Middle frontal gyrus (tissue), 1 donor: ENCODE results near the gene ABAT.
A peak's percentile ranks its signal among the peaks of the same experiment; 100 is the strongest.
"Not testable (repeated sequence)": the region's sequence is repeated elsewhere in the genome, so short reads cannot be mapped to it uniquely, and the experiment has no call there.

Source experiments
- DNase-seq: peaks from one replicate; pipeline ENCODE4 v3.0.0-alpha.2; 2015; ENCODE audit warnings: low spot score; ENCODE audit errors: extremely low spot score

The ABAT gene

DNA sequence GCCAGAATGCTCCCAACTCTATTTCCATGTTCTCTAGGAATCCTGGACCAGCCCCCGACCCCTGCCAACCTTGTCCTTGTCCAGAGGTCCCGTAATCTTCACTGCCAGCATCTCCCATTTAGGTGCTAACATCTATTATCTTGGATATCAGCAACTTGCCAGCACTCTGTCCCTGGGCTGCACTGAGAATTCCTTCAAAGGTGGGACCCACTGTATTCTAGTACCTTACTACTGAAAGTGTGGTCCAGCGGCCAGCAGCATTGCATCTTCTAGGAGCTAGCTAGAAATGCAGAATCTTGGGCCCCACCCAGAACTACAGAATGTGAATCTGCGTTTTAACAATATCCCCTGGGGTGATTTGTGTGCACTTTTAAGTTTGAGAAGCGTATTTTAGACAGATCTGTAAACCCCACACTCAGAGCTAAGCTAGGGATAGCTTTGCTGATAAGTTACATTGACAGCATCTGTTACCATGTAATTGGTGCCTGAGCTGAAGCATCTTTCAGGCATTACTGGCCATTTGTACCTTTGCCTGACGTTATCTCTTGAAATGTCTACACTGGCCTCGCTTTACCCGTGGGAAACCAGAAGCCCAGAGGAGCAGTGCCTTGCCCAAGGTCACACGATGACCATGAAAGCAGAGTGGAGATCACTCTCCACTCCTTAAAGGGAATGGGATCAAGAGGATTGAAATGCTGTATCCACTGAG is 8.3 kb downstream of the ABAT start:
- no peak for DNase-seq

DNA sequence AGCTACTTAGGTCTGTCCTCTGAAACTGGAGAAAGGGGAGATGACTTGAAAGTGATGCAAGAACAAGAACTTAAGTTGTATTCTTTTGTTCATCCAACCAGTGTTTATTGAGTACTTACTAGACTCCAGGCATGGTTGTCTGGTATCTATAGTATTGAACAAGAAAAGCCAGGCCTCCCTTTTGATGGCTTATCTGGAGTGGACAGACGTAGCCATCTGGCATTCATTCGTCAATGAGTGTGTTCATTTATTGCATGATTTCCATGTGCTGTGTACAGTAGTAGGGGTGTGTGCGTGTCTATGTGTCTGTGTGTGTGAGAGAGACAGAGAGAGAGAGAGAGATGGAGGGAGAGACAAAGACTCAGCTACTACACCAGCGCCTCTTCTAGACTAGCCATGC is 9.2 kb downstream of the ABAT start:
- DNase-seq: no peak

DNA sequence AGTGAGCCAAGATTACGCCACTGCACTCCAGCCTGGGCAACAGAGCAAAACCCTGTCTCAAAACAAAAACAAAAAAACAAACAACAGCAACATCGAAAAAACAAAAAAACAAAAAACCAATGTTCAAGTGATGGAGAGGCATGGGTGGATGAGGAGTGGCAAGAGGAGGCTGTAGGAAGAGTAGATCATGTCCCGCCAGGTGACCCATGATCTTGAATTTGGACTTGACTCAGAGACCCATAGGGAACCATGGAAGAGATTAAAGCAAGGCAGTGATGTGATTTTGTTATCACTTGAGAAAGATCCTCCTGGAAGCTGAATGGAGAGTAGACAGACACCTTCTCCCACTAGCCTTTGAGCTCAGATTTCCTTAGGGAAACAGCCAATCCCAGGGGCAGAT is 11.2 kb downstream of the ABAT start:
- DNase-seq: no peak

DNA sequence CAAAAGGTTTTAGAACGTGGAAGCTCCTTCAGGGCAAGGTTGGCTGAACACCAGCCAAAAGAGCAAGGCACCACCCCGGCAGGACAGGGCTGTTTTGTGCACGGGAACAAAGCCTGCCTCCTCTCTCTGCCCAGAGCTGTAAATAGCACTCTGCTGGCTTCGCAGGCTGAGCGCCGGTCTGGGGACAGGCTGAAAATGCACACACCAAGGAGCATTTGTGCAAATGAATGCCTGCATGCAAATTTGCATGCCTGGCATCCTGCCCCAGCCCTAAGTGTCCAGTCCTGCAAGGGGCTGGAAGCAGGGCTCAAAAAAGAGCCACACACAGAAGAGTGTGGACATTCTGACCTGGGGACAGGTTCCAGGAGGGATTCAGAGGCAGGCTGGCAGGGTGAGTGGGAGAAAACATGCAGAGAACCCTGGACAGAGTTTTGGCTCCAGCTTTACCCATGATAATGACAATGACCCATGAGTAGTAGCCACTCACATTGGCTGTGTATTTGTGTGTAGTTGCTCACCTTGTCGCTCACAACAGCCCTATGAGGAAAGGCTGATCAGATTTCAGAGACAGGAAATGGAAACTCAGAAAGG is 11.7 kb downstream of the ABAT start:
- peak; percentile 8 for DNase-seq

DNA sequence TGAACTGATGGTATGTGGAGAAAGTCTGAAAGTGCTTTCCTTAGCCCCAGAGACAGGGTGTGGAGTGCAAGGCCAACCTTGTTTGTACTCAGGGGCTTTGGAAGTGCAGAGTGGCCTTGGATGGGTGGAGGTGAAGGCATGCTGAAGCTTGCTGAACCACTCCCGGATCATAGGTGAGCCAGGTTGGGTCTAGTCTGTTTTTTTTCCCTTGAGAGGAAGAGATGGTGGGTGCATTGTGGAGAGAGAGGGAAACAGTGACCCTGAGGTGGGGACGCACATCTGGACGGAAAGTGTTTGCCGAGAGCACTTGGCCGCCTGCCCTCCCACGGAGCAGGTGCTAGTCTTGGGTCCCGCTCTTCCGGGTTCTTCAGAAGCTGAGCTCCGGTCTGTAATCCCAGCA is 12.5 kb downstream of the ABAT start:
- DNase-seq: no peak

DNA sequence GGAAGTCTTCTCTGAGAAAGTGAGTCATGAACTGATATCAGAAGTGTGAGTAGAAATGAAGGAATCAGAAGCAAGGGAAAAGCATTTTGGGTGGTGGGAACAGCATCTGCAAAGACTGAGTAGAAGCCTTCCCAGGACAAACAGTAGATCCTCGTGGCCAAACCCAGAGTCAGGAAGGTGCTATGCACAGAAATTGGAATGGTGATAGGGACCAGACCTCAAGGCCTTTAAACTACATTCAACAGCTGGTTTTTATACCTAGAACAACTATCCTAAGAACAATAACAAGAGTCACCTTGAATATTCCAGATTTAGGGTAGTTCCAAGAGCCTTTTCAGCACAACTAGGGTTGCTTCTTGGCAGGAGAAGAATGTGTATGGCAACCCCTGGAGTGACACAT is 15.3 kb downstream of the ABAT start:
- no peak for DNase-seq

DNA sequence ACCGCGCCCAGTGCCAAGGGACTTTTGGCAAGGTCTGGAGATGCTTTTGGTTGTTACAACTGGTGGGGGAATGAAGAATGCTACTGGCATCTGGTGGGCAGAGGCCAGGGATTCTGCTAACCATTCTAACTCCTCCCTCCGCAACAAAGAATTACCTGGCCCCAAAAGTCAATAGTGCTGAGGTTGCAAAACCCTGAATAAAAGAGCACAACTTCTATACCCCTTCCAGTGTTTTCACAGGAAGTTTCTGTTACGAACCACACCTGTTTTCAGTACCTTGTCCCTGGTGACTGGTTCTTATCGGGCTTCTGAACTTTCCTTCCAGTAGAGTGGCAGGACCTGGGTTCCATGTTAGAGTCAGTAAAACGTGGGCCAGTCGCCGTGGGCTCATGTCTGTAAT is 17.3 kb downstream of the ABAT start:
- no peak for DNase-seq

DNA sequence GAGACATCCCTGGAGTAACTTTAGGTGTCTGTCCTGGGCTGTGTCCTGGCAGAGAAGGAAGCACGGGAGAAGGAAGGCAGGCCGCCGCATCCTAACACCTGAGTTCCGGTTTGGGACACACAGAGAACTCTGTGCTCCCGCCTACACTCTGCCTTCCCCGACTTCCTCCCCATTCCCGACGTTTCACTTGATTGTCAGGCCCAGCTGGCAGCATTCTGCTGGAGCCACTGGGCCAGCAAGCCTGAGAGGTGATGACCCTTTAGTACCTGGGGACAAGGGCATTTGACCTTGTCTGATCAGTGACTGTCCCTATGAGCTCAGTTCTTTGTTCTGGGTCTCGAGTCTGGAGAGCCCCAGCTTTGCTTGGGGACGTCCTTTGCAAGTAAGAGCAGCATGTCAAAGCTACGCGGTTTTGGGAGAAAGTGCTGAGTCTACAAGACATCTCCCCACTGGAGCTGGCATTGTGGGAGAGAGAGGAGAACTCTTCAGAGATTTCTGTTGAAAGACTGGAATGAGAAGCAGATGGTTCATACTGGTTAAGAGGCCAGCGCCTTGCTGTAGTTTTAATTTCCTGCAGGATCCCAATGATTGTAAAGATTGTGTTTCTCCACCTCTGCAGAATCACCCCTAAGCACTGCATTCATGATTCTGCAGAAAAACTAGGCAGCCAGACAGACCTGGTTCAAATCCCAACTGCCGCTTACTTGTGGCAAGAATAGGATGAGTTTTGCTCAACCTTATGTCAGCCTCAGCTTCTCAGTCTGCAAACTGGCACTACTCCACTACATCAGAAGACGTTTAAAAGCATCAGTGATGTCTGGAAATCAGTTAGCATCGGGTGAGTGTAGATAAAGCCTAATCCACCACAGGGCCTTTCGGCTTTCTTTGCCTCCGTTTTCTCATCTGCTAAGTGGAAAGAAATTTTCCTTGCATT is 20.6 kb downstream of the ABAT start:
- DNase-seq: no peak

DNA sequence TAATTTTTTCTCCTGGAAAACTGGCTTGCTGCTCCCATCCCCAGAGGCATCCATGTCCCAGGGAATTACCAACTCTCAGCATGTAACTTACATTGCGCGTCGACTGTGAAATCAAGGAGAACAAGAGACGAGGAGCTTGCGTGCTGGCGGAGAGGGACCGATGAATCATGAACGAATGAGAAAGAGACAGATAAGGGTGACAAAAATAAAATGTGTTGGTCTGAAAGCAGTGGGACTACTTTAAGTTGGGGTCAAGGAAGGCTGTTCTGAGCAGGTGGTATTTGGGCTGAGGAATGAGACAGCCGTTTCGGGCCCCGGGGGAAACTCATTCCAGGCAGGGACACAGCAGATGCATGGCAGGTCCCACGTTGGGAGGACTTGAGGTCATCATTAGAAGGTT is 22.5 kb downstream of the ABAT start:
- no peak for DNase-seq

DNA sequence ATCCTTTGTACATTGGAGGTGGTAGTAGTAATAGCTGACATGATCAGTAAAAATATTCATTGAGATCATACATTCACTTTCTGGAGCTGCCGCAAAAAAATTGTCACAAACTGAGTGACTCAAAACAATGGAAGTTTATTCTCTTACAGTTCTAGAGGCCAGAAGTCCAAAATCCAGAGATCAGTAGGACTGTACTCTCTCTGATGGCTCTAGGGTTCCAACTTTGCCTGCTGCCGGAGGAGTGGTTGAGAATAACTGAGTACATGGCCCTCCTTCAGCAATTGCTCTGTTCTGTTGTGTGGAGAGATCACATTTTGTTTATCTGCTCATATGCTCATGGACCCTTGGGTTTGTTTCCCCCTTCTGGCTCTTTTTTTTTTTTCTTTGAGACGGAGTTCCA is 23.5 kb downstream of the ABAT start:
- DNase-seq: no peak

DNA sequence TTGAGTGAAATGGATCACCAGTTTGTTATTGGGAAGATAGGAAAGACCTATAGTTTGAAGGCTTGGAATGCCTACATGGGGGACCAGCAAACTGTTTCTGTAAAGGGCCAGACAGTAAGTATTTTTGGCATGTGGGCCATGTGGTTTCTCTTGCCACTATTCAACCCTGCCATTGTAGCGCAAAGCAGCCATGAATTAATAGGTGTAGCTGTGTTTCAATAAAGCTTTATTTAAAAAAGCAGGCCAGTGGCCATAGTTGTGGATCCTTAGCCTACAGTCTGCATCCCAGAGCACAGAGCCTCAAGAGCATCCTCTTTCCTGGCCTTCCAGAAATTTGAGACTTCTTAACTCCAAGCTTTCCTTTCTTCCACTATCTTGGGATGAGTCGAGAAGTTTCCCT is 29.3 kb downstream of the ABAT start:
- DNase-seq: no peak

DNA sequence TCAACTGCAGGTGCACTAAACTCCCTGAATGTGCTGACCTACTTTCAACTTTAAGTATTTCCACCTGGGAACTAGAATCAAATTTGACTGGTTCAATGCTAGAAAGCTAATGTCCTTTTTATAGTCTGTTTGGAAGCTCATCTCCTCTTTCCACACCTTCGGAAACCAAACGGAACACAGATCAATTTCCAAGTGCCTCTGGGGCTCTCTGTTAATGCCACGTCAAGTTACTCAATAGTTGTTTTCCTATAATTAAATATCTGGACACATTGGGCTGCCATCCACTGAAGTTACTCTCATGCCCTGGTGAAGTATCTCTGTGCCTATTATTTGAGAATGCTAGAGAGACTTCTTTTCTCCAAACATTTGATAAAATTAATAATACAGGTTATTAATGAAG is 29.7 kb downstream of the ABAT start:
- no peak for DNase-seq

DNA sequence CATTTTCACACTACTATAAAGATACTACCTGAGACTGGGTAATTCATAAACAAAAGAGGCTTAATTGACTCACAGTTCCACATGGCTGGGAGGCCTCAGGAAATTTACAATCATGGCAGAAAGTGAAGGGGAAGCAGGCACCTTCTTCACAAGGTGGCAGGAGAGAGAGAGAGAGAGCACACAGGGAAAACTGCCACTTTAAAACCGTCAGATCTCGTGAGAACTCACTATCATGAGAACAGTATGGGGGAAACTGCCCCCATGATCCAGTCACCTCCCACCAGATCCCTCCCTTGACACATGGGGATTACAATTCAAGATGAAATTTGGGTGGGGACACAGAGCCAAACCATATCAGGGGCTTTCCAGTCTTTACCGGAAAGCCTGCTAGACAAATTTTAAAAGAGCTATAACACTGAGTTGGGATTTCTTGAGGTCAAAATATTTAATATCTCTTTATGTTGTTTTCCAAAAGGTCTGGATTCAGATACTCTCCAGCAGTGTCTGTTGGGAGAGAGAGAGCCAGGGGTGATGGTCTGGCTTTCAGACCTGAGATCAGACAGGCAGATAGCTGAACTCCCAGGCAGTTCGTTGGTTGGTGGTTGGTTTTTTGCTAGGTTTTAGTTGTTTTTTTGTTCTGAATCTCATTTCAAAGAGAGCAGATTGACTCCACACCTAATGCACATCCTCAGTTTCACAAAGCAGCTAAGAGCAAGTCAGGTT is 30.8 kb downstream of the ABAT start:
- DNase-seq: not testable (repeated sequence)

DNA sequence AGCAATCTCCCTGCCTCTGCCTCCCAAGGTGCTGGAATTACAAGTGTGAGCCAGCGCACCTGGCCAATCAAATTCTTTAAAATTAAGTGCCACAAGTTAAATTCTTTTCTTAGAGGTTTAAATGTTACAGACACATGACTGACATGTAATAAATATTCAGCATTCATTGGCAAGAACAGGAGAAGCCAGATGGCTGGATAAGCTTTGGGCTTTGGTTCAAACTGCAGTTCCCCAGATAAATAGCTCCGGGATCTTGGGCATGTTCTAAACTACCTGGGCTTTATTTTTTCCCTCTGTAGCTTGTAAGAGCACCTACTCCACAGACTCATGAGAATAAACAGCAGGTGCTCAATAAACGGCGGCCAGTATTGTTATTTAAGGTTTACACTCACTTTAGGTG is 34.1 kb downstream of the ABAT start:
- DNase-seq: no peak

DNA sequence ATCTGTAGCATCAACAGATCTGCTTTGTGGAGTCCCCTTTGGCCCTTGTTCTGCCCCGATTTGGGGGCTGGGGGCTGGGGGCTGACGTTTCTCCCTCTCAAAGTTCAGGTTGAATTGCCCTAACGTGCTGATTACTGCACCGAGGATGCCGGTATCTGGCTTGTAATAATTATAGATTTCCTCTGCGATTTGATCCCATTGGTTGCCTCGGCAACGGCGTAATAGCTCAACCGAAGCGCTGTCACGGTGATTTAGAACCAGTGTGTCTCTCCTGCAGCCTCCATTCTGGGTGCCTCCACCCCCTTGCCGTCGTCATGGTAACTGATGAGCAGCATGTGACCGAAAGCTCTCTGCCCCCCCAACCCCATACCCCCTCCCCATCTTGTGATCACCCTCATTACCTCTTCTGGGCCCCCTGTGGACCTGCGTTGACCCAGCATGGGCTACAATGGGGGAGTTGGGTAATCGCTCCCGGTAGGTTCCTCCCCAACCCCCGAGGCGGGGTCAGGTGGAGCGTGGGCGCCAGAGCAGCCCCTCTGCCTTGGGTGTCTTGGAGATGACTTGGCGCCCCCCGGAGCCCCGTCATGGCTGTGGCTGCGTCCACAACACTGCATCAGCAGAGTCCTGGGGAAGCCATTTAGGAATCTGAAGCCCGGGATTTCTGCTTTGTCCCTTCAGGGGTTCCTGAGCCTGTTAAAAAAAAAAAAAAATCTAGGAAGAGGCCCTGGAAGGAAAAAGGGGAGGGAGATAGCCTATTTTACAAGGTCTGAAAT is 38.4 kb downstream of the ABAT start:
- DNase-seq: peak; percentile 34

DNA sequence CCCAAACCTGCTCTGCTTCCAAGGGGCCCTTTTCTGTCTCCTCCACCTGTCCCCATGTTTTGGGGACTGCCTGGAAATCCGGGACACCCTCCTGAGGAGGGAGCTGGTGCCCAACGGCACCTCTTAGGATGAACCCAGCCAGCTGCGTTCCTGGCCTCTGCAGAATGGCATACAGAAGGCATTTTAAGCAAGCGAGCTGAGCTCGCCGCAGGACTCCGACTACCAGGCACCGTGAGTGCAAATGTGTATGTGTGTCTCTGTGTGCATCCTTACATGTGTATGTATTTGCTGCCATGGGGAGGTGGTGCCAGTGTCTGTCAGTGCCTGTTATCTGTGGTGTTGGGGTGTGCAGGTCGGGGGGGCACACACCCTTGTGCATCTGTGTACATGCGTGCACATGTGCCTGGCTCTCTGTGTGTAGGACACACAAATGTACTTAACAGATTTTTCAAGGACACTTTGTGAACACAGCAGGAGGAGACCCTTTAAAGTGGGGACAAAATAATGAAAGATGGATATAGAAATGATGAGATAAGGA is 39.3 kb downstream of the ABAT start:
- no peak for DNase-seq

DNA sequence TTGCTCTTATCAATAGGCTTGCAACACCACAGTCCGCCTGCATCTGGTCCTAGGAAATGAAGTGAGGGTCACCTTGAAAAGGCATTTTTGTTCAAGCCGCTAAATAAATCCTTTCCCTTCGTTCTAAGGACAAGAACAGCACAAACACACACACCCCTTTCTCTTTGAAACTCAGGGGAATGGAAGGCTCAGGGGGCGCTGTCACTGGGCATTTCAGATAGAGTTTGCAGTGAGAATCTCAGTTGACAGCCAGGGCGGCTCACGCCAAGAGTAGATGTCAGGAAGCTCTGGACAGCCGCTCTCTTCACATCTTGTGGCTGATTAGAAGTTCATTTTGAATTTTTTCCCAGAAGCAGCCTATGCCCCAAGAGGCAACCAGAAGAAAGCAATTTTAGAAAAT is 39.8 kb downstream of the ABAT start:
- DNase-seq: no peak

DNA sequence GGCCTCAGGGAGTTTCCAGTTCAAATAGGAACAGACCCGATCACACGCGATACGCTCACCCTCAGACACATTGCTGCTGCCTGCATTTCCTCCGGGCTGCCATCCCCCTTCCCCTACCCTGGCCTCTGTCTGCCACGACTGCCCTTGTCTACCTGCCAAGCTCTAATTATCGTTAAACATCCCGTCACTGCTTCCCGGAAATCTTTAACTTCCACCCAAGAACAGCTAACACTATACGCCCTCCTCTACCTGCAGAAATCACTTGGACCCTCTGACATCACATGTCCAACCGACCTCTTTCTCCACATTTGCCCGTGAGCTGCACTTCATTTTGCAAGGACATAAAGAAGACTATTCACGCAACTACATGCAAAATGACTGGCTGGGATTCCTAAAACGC is 40.4 kb downstream of the ABAT start:
- no peak for DNase-seq

DNA sequence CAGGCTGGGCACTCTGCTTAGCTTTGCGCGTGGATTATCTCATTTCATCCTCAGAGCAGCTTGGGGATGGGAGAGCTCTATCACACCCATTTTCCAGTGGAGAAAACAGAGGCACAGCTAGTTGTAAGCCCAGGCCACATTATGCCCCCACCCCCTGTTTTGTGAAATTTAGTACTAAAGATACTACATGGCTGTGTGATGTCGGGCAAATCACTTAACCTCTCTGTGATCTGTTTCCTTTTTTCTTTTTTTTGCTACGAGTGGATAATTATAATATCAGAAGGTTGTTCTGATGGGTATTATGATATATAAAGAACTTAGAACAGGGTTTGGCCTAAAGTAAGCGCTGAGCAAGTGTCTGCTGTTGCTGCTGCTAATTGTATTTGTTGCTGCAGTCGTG is 41.6 kb downstream of the ABAT start:
- no peak for DNase-seq

DNA sequence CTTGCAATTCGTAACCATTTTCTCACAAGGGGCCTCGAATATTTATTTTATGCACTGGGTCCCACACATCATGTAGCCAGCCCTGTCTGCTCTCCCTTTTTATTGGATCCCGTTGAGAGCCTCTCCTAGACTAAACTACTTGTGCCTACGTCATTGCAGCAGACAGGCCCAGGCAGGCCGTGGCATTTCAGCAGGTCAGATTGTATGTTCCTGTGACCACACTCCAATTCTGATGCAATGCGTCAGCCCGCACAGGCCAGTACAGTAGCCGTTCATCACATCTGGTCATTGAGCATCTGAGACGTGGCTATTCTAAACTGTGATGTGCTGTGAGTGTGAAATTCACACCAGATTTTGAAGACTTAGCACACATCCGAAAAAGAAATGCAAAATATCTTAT is 42.2 kb downstream of the ABAT start:
- DNase-seq: no peak

DNA sequence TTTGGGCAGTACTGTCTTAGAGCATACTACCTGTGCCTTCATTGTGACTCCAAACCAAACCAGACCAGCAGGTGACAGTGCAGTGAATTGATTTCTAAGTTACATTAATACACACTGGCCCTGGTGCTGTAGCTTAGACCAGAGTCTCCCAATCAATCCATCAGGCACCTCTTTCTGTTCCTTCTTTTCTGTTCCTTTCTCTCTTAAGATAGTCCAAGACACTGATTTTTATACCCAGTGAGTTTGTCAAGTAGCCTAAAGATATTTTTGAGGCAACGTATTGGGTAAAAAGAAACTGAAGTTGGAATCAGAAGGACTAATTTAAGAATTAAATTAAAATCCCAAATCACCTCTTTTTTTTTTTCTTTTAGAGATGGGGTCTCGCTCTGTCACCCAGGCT is 43.1 kb downstream of the ABAT start:
- no peak for DNase-seq
